GM20431 (cell line): ENCODE measurements around the gene SLC9A9.

ENCODE experiments used
- in situ Hi-C: fragments of 300-500 bp; cut with MseI, MboI; formaldehyde crosslinking; loops from one replicate; pipeline ENCODE4 v1.15.0; 2020; ENCODE audit warnings: low sequenced_read_pairs; ENCODE audit not compliant: unreplicated experiment

SLC9A9 gene

DNA sequence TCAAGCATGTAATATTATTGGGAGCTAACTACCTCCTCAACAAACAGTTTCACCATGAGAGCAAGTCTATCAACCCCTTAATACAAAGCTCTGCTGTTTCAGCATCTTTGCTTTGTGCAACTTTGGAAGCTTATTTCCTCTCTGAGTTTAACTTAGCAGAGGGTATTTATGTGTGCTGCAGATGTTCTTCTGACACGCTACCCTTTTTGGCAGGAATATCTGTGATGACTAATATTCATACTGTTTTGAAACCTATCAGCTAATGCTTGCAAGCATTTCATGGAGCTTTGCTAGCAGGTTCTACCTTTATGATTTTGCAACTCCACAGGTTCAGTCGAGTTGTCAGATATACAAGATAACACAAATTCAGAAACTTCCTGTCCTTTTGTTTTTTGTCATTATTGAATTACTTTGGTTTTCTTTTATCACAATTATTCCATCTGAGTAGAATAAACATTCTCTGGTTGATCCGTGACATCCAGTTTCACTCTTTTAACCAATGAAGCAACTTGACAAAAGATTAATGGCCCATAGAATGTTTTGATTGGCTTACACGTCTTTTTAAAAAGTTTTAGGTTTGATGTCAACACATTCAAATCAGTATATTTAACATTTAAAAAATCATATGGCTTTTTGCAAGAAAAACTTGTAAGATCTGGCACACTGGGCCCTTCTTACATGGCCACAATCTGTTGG lies 1.7 kb upstream of the SLC9A9 start:
- in situ Hi-C loops: no loop called here

- in situ Hi-C loops: no loop called here
Measured at GRCh38 chr3:143848704-143849103, 436 bp upstream of the SLC9A9 start.

DNA sequence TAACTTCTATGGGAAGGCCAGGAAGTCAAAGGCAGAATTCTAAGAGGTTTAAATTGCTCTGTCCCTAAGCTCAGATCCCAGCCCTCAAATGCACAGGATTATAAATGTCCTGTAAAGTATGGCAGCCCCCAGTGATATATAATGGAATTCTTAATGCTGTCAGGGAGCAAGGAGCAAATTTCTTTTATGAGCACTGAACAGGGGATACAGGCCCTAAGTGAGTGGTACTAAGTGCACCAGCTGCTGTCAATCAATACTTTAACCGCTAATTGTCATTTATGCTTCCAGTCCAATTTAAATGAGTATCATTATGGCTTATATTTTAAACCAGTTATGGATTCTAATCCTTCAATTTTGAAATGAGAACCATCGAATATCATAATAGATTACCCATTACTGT lies 4.7 kb downstream of the SLC9A9 start:
- in situ Hi-C loops: no loop called here

DNA sequence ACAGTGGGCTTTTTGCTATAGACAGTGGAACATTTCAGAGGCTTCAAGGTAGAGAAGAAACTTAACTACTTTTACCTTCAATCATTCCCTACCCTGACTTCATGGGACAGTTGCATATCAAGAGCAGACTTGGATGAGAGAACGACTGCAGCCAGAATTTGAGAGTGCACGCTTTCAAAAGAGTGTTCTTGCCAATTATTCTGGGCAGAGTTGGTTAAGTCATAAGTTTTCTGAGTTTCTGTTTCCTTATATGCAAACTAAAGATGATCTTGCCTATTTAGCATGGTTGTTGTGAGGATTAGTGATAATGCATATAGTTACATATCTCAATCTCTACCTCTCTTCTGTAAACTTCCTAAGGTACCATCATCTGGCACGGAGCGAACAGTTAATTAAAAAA lies 7.6 kb downstream of the SLC9A9 start:
- in situ Hi-C loops: no loop called here

DNA sequence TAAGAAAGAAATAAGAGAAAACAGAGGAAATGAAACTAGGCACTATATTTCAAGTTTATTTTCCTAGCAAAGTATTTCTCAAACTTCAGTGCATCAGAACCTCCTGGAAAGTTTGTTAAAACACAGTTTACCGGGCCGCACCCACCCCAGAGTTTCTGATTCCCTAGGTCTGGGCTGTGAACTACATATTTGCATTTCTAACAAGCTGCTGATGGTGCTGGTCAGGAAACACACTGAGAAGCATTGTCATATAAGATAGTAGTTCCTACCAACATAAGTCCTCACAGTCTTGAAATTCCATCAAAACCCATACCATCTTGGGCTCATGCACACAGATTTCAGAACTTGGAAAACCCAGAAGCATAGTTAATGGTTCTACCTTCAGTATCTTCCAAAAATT lies 8.3 kb downstream of the SLC9A9 start:
- in situ Hi-C loops: no loop called here

DNA sequence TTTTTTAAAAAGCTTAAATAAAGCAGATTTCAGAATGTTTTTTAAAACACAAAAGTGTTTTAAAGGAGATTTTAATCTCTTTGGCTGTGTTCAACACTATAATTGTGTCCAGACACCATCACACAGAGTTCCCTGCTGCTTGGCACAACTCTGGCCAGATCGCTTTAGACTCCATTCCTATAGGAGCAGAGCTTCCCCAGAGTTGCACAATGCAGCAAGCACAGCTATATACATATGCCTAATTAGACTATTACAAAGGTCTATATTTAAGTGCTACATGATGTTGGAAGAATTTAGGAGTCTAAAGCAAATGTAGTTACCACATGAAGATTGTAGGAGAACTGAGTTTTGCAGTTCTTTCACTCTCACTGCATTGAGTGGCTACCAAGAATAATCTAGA lies 11.2 kb downstream of the SLC9A9 start:
- in situ Hi-C loops: no loop called here

DNA sequence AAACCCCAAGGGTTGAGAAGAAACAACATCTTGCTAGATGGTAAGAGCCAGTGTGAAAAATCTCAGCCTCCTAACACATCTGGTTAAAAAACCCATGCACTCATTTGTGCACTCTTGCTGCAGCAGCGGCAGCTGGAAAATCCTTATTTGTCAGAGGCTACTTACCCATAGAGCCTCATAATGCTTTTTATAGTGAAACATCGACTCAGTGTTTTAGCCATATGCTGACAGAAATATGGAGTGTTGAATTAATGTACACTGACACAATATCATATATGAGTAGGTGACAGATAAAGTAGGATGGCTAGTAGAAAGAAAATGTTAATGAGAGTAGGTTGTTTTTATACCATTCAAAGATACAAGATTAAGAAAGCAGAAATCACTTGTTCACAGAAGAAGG lies 13.0 kb downstream of the SLC9A9 start:
- in situ Hi-C loops: no loop called here

- in situ Hi-C loops: no loop called here
Measured at GRCh38 chr3:143832433-143832832, 15.8 kb downstream of the SLC9A9 start.

- in situ Hi-C loops: no loop called here
Measured at GRCh38 chr3:143831994-143832393, 16.3 kb downstream of the SLC9A9 start.

DNA sequence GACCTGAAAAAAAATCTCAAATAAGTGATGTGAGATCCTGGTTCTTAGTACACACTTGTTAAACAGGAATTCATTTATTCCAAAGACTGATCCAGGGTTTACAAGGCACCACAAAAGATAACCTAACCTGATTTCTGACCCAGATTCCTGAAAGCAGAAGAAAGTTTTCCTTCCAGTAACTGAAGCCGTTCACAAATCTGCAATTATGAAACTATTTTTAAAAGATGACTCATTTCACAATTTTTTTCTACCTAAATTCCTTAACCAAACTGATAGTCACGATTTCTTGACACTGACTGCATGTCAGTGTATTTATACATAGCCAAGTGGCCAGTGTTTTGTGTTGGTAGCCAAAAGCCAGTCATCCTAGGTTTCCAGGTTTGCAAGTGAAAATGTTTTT lies 17.1 kb downstream of the SLC9A9 start:
- in situ Hi-C loops: no loop called here

DNA sequence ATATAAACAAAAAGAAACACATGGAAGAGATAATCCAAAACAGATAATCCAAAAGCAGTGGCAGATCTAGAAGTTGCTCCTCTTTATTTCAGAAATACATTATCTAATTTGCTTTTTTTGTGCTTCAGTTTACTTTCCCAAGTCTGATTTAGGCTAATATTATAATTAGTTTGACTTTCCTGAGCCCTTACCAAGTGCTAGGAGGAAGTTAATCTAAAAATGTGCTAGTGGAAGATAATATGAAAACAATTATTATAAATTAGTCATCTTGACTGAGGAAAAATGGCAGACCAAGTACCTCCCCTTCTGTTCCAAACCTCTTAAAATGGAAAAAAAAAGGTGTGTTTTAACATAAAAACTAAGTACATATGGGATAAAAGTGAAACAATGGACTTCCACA lies 17.5 kb downstream of the SLC9A9 start:
- in situ Hi-C loops: no loop called here

- in situ Hi-C loops: no loop called here
Measured at GRCh38 chr3:143830063-143830462, 18.2 kb downstream of the SLC9A9 start.

GRCh38 chr3:143827425-143827824 lies 20.8 kb downstream of the SLC9A9 start:
- in situ Hi-C loops: no loop called here

- in situ Hi-C loops: no loop called here
Measured at GRCh38 chr3:143826296-143826695, 22.0 kb downstream of the SLC9A9 start.

GRCh38 chr3:143825513-143825912 lies 22.8 kb downstream of the SLC9A9 start:
- in situ Hi-C loops: no loop called here

DNA sequence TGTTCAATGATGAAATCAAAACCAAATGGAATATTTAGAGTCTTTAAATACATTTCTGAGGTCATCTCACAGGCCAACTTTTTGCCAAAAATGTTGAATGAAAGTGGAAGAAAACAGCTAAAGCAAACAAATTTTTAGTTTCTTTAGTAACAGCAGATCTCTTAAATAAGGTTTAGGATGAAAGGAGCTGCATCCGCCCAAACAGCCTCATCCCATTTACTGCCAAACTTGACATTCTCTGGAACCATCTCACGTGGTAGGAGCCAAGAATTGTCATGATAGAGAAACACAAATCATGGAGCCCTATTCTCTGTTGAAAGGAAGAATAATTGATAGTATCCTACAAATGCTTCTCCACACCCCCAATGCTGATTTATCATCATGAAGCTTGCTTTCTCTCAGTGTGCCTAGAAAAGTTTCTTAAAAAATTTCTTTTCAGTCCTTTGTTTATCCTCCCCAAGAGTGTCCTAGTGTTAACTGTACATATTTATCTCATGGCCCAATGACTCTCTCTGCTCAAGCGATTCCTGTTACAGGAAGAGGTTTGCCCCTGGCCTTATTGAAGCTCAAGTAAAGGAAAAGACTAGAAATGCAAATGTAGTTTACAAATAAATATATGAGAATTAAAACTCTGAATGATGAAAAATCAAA lies 23.4 kb downstream of the SLC9A9 start:
- in situ Hi-C loops: no loop called here

DNA sequence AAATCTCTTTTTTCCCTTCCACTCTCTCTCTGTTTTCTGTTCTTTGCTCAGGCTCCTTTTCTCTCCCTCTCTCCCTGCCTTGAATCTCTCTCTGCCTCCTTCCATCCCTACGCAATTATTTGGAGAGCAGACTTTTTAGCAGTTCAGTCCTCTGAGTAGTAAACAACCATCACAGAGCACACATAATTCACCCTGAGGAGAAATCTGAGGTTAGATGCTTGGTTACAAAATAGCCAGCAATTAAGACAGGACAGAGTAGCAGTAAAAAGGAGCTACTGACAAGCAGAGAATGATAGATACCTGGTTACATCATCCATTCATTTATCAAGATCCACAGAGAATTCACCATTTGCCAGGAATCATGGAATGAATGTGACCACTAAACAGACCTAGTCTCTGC lies 25.5 kb downstream of the SLC9A9 start:
- in situ Hi-C loops: no loop called here

- in situ Hi-C loops: no loop called here
Measured at GRCh38 chr3:143822374-143822773, 25.9 kb downstream of the SLC9A9 start.

DNA sequence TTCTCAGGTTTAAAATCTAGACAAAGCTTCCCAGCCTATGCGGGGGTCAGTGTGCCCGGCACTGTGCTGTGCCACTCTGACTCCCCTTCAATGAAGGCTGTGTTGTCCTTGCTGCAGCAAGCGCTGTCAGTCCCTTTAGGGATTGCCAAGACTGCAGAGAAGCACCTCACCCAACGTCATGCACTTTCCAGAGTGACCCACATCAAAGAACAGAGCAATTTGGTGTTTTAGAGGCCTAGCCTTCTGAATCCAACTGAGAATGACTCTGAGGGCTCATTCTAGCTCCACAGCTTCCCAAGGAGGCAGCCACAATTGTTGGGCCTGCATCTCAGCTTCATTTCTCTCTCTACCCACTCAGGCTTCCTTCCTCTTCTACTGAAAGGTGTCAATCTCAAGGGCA lies 26.4 kb downstream of the SLC9A9 start:
- in situ Hi-C loops: no loop called here

DNA sequence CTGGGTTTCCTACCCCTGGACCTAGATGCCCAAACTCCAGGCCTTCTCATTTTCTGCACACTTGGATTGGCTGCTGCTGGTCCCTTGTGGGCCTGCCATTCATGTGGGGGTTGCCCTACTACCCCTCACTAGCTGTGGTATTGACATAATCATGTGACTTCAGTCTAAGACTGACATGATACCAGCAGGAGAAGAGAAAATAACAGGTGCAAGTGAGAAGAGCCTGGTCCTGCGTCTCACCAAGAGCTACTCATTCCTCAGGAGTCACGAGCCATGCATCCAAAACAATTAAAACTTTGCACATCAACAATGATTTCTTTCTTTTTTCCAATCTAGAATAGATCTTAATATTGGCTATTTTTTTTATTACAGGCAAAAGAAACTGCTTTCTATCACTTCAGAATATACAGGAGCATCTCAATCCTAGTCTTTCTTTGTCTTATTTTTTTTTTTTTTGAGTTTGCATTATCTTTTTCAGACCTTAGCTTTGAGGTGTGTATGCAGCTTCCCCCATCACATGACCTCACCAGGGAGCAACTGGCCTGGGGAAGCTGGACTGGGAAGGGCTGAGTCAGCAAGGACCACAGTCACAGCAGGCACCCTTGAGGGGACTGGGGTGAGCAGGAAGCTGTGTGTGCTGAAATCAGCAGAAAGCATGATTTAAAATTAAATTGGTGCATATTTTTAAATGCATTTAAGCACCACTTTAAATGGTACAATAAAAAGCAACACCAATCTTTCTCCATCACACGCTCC lies 27.6 kb downstream of the SLC9A9 start:
- in situ Hi-C loops: no loop called here

- in situ Hi-C loops: no loop called here
Measured at GRCh38 chr3:143819890-143820289, 28.4 kb downstream of the SLC9A9 start.
